Stimulated activated CD4-positive, alpha-beta T cell treated with anti-CD3 and anti-CD28 coated beads, Interleukin-4, amount 100 ng/mL, for 24 hours (primary cell): ENCODE data around the gene SYT6.

ENCODE experiments used
- DNase-seq: peaks from one replicate; pipeline ENCODE4 v3.0.0-alpha.2; 2020

Gene SYT6

GRCh38 chr1:114116086-114116485 lies 37.6 kb downstream of the SYT6 start:
- DNase-seq: no peak

- no peak for DNase-seq
Measured at GRCh38 chr1:114114185-114115094, 39.2 kb downstream of the SYT6 start.

GRCh38 chr1:114113411-114114184 lies 40.1 kb downstream of the SYT6 start:
- no peak for DNase-seq

- DNase-seq: no peak
Measured at GRCh38 chr1:114112775-114113174, 40.9 kb downstream of the SYT6 start.

- no peak for DNase-seq
Measured at GRCh38 chr1:114111731-114112641, 41.7 kb downstream of the SYT6 start.

GRCh38 chr1:114109981-114110380 lies 43.7 kb downstream of the SYT6 start:
- DNase-seq: no peak

- DNase-seq: no peak
Measured at GRCh38 chr1:114108751-114109255, 44.9 kb downstream of the SYT6 start.

GRCh38 chr1:114107474-114108435 lies 45.9 kb downstream of the SYT6 start:
- DNase-seq: no peak

GRCh38 chr1:114105421-114105979 lies 48.2 kb downstream of the SYT6 start:
- no peak for DNase-seq

- no peak for DNase-seq
Measured at GRCh38 chr1:114104949-114105348, 48.7 kb downstream of the SYT6 start.

GRCh38 chr1:114103992-114104391 lies 49.7 kb downstream of the SYT6 start:
- DNase-seq: no peak

GRCh38 chr1:114102136-114102535 lies 51.5 kb downstream of the SYT6 start:
- no peak for DNase-seq

- no peak for DNase-seq
Measured at GRCh38 chr1:114100148-114100547, 53.5 kb downstream of the SYT6 start.

GRCh38 chr1:114099268-114099667 lies 54.4 kb downstream of the SYT6 start:
- no peak for DNase-seq

GRCh38 chr1:114097109-114097508 lies 56.6 kb downstream of the SYT6 start:
- no peak for DNase-seq

GRCh38 chr1:114094675-114095074 lies 59.0 kb downstream of the SYT6 start:
- DNase-seq: no peak

- no peak for DNase-seq
Measured at GRCh38 chr1:114094363-114094634, 59.4 kb downstream of the SYT6 start.

GRCh38 chr1:114093624-114094362 lies 59.9 kb downstream of the SYT6 start:
- DNase-seq: no peak

GRCh38 chr1:114092186-114093062 lies 61.2 kb downstream of the SYT6 start:
- no peak for DNase-seq

GRCh38 chr1:114091711-114092110 lies 62.0 kb downstream of the SYT6 start:
- DNase-seq: no peak
